NCI-H524 treated with DMSO at 0.1 percent for 48 hours (cell line): ENCODE results near the gene FPR3.
"Not testable (repeated sequence)": the region's sequence is repeated elsewhere in the genome, so short reads cannot be mapped to it uniquely, and the experiment has no call there.

Experiments
- DNase-seq: peaks from one replicate; lab custom pipeline; 2025; lab: John Stamatoyannopoulos, UW

Gene FPR3

GRCh38 chr19:51784109-51784785, 10.7 kb upstream of the FPR3 start:
- no peak for DNase-seq

GRCh38 chr19:51784922-51785690, 9.9 kb upstream of the FPR3 start:
- DNase-seq, result no peak

- no peak for DNase-seq
These were observed 8.1 kb upstream of the FPR3 start for GRCh38 chr19:51786646-51787494.

GRCh38 chr19:51788029-51788428, 6.9 kb upstream of the FPR3 start:
- DNase-seq, result no peak

GRCh38 chr19:51789061-51789795, 5.7 kb upstream of the FPR3 start:
- no peak for DNase-seq

- DNase-seq, result no peak
These were observed 2.0 kb upstream of the FPR3 start for GRCh38 chr19:51792932-51793331.

- no peak for DNase-seq
These were observed 963 bp upstream of the FPR3 start for GRCh38 chr19:51793994-51794393.

- no peak for DNase-seq
These were observed 1.3 kb downstream of the FPR3 start for GRCh38 chr19:51796195-51796679.

- DNase-seq, result no peak
These were observed 2.5 kb downstream of the FPR3 start for GRCh38 chr19:51797480-51797879.

- DNase-seq, result no peak
These were observed 3.1 kb downstream of the FPR3 start for GRCh38 chr19:51798062-51798461.

- no peak for DNase-seq
These were observed 4.2 kb downstream of the FPR3 start for GRCh38 chr19:51799034-51799773.

GRCh38 chr19:51799774-51800472, 5.0 kb downstream of the FPR3 start:
- no peak for DNase-seq

- no peak for DNase-seq
These were observed 5.7 kb downstream of the FPR3 start for GRCh38 chr19:51800473-51801244.

- no peak for DNase-seq
These were observed 7.8 kb downstream of the FPR3 start for GRCh38 chr19:51802775-51803174.

- DNase-seq, result no peak
These were observed 8.6 kb downstream of the FPR3 start for GRCh38 chr19:51803519-51803918.

- DNase-seq, result no peak
These were observed 9.0 kb downstream of the FPR3 start for GRCh38 chr19:51803967-51804366.

GRCh38 chr19:51804789-51805188, 9.8 kb downstream of the FPR3 start:
- not testable (repeated sequence) for DNase-seq

- not testable (repeated sequence) for DNase-seq
These were observed 10.4 kb downstream of the FPR3 start for GRCh38 chr19:51805396-51805795.

GRCh38 chr19:51806571-51806970, 11.6 kb downstream of the FPR3 start:
- DNase-seq, result not testable (repeated sequence)
